GM12878 (cell line): Measurements from ENCODE around the gene ERMN.

Experiments
- EP300 ChIP-seq, 2 experiments: fragments of 150-350 bp in 1 of 2; IDR thresholded peaks; 2 replicates each; pipeline ENCODE4 v1.6.1; 2011 to 2012; ENCODE audit warnings: low read depth in 2 of 2, low read length in 2 of 2, borderline replicate concordance in 1 of 2, improper control_type of control experiment in 1 of 2, inconsistent platforms in 1 of 2; ENCODE audit not compliant: control insufficient read depth in 1 of 2
- FOXK2 ChIP-seq: fragments of 450-650 bp; IDR thresholded peaks from 2 replicates; pipeline ENCODE4 v1.6.1; 2017; ENCODE audit warnings: mild to moderate bottlenecking, moderate library complexity
- ZZZ3 ChIP-seq: IDR thresholded peaks from 2 replicates; pipeline ENCODE4 v1.6.1; 2011; ENCODE audit warnings: low read depth; ENCODE audit not compliant: control insufficient read depth, insufficient read length

GRCh38 chr2:157269060-157269459, 56.6 kb downstream of the ERMN start:
- TF ChIP-seq ZZZ3 (no peak), EP300 (IDR thresholded peaks at IDR 0.05; ENCODE audit: borderline replicate concordance in 1 of 2, control insufficient read depth in 1 of 2, low read depth in 2 of 2, low read length in 2 of 2) (no peak), FOXK2 (no peak)
